Stimulated activated CD4-positive, alpha-beta T cell treated with anti-CD3 and anti-CD28 coated beads, Interleukin-15, amount 100 ng/mL, for 24 hours (primary cell): ENCODE measurements around the gene DNAJA4.
"Not testable (repeated sequence)": the region's sequence is repeated elsewhere in the genome, so short reads cannot be mapped to it uniquely, and the experiment has no call there.

Source experiments
- DNase-seq: peaks from one replicate; pipeline ENCODE4 v3.0.0-alpha.2; 2020

The DNAJA4 gene

GRCh38 chr15:78244893-78245292 lies 19.5 kb upstream of the DNAJA4 start:
- DNase-seq = no peak

- not testable (repeated sequence) for DNase-seq
These were observed 19.0 kb upstream of the DNAJA4 start for GRCh38 chr15:78245392-78245791.

- DNase-seq = not testable (repeated sequence)
These were observed 18.3 kb upstream of the DNAJA4 start for GRCh38 chr15:78245976-78246620.

GRCh38 chr15:78247911-78248310 lies 16.5 kb upstream of the DNAJA4 start:
- DNase-seq = no peak

- DNase-seq = no peak
These were observed 15.2 kb upstream of the DNAJA4 start for GRCh38 chr15:78249131-78249530.

GRCh38 chr15:78251136-78251535 lies 13.2 kb upstream of the DNAJA4 start:
- DNase-seq = no peak

GRCh38 chr15:78255421-78256043 lies 8.8 kb upstream of the DNAJA4 start:
- no peak for DNase-seq

GRCh38 chr15:78256044-78256437 lies 8.3 kb upstream of the DNAJA4 start:
- no peak for DNase-seq

GRCh38 chr15:78257681-78258080 lies 6.7 kb upstream of the DNAJA4 start:
- no peak for DNase-seq

- DNase-seq = no peak
These were observed 5.1 kb upstream of the DNAJA4 start for GRCh38 chr15:78259232-78259631.

- DNase-seq = no peak
These were observed 3.9 kb upstream of the DNAJA4 start for GRCh38 chr15:78260489-78260888.

- DNase-seq = no peak
These were observed 3.3 kb upstream of the DNAJA4 start for GRCh38 chr15:78261062-78261461.

GRCh38 chr15:78263351-78263781 lies 996 bp upstream of the DNAJA4 start:
- no peak for DNase-seq

- no peak for DNase-seq
These were observed 457 bp upstream of the DNAJA4 start for GRCh38 chr15:78263907-78264303.

- no peak for DNase-seq
These were observed 737 bp downstream of the DNAJA4 start for GRCh38 chr15:78265137-78265460.

- no peak for DNase-seq
These were observed 1.4 kb downstream of the DNAJA4 start for GRCh38 chr15:78265752-78266224.

GRCh38 chr15:78266229-78266628 lies 1.9 kb downstream of the DNAJA4 start:
- no peak for DNase-seq

- no peak for DNase-seq
These were observed 2.4 kb downstream of the DNAJA4 start for GRCh38 chr15:78266806-78267205.

- no peak for DNase-seq
These were observed 8.0 kb downstream of the DNAJA4 start for GRCh38 chr15:78272316-78272715.

GRCh38 chr15:78272776-78273175 lies 8.4 kb downstream of the DNAJA4 start:
- DNase-seq = no peak

GRCh38 chr15:78274994-78275393 lies 10.6 kb downstream of the DNAJA4 start:
- DNase-seq = no peak

- no peak for DNase-seq
These were observed 11.9 kb downstream of the DNAJA4 start for GRCh38 chr15:78276064-78276943.

- DNase-seq = no peak
These were observed 16.1 kb downstream of the DNAJA4 start for GRCh38 chr15:78280319-78281072.
